Spleen (tissue), 11 donors: ENCODE data around the gene EPHB2. TPM values are rescaled to one million over a fixed set of nuclear protein-coding genes. Genes with fewer than 3 reads are reported as not detected.

Source experiments
- DNase-seq: peaks from one replicate; pipeline ENCODE4 v3.0.0-alpha.2; 2020
- H3K27ac ChIP-seq, 8 donors: fragments of 200-600 bp; sonication (generic) in 7 of 8; 1 replicate in 4 of 8; 2 replicates in 4 of 8; pipeline versions ENCODE4 v1.5.0 to v1.8.0; 2016 to 2021; ENCODE audit warnings: inconsistent platforms in 4 of 8, mild to moderate bottlenecking in 4 of 8, moderate library complexity in 1 of 8
- H3K27me3 ChIP-seq, 7 donors: fragments of 200-600 bp; sonication (generic) in 6 of 7; replicated peaks in 1 of 7; 1 replicate in 4 of 7; 2 replicates in 3 of 7; pipeline versions ENCODE4 v1.5.0 to v1.8.0; 2016 to 2021; ENCODE audit warnings: inconsistent platforms in 3 of 7, mild to moderate bottlenecking in 1 of 7
- H3K36me3 ChIP-seq, 6 donors: fragments of 200-600 bp; sonication (generic) in 5 of 6; 1 replicate in 4 of 6; 2 replicates in 2 of 6; pipeline versions ENCODE4 v1.5.0 to v1.8.0; 2016 to 2021; ENCODE audit warnings: inconsistent platforms in 2 of 6
- H3K4me1 ChIP-seq, 6 donors: fragments of 200-600 bp; sonication (generic) in 5 of 6; 1 replicate in 3 of 6; 2 replicates in 3 of 6; pipeline versions ENCODE4 v1.5.0 to v1.8.0; 2016 to 2021; ENCODE audit warnings: inconsistent platforms in 3 of 6
- H3K4me3 ChIP-seq, 8 donors: fragments of 200-600 bp; sonication (generic) in 7 of 8; 1 replicate in 4 of 8; 2 replicates in 4 of 8; pipeline versions ENCODE4 v1.5.0 to v1.8.0; 2016 to 2021; ENCODE audit warnings: inconsistent platforms in 4 of 8, mild to moderate bottlenecking in 4 of 8, moderate library complexity in 2 of 8
- H3K9me3 ChIP-seq, 8 donors: fragments of 200-600 bp; sonication (generic) in 7 of 8; 1 replicate in 4 of 8; 2 replicates in 4 of 8; pipeline versions ENCODE4 v1.5.0 to v1.8.0; 2016 to 2021; ENCODE audit warnings: inconsistent platforms in 4 of 8
- CTCF ChIP-seq, 11 experiments: fragments of 200-600 bp in 7 of 11; fragments of 450-650 bp in 4 of 11; sonication (generic) in 4 of 11; IDR thresholded peaks in 8 of 11; conservative IDR thresholded peaks in 3 of 11; 1 replicate in 7 of 11; 2 replicates in 4 of 11; pipeline versions ENCODE4 v1.4.0 to v1.8.0; 2016 to 2021; ENCODE audit warnings: antibody characterized with exemption in 11 of 11, inconsistent platforms in 4 of 11, mild to moderate bottlenecking in 1 of 11
- POLR2A ChIP-seq, 3 donors: fragments of 450-650 bp; IDR thresholded peaks; one replicate each; pipeline ENCODE4 v1.5.1; 2017; ENCODE audit warnings: antibody characterized with exemption in 3 of 3, mild to moderate bottlenecking in 1 of 3
- POLR2AphosphoS5 ChIP-seq, 3 donors: sonication (generic); formaldehyde crosslinking; IDR thresholded peaks; one replicate each; pipeline ENCODE4 v1.5.1; 2017; ENCODE audit warnings: antibody characterized with exemption in 3 of 3
- WGBS, 5 donors: extraction: QIAGEN DNeasy Blood & Tissue Kit in 3 of 5; methylation state at CpG; one replicate each; pipeline versions ENCODE4 v1.1.5 to v1.1.7; 2013 to 2018; 5-methylcytosine and 5-hydroxymethylcytosine counted together
- intact Hi-C: fragments of 100-400 bp; cut with DNase I; formaldehyde crosslinking; loops from one replicate; pipeline ENCODE4 v1.15.0; 2023; ENCODE audit warnings: low total_unique reads
- polyA plus RNA-seq, 3 donors: library from polyadenylated mRNA; stranded (reverse); fragments of 200-250 nt; gene quantifications; one replicate each; pipeline ENCODE4 v1.2.1, GENCODE V29; 2013
- total RNA-seq, 7 donors: library from RNA; depleted of rRNA in 3 of 7; stranded (reverse); fragments of >200 nt in 3 of 7; fragmentation: NEBNext Ultra II Directional in 4 of 7; extraction: Animal tissue kit (Norgen Biotek cat#: 25700) in 4 of 7; gene quantifications; one replicate each; pipeline versions ENCODE4 v1.1.0 to v1.2.1, GENCODE V29; 2016 to 2021
- donor health status: healthy with polysubstance abuse.
- donor health status: DM: no; HTN: no; CAD: no; lungs with moderate emphysema.
- donor health status: DM: no; HTN: no; CAD: no.
- donor health status: Bipolar disorder and iron deficiency.
- donor health status: healthy.
- donor health status: DM: no; HTN: no; CAD: no.
- donor health status: DM: yes; HTN: yes; CAD: no.

Gene EPHB2
- total and polyA plus RNA-seq, 10 donors: 0.67 to 9.3 (median 6.3) TPM

DNA sequence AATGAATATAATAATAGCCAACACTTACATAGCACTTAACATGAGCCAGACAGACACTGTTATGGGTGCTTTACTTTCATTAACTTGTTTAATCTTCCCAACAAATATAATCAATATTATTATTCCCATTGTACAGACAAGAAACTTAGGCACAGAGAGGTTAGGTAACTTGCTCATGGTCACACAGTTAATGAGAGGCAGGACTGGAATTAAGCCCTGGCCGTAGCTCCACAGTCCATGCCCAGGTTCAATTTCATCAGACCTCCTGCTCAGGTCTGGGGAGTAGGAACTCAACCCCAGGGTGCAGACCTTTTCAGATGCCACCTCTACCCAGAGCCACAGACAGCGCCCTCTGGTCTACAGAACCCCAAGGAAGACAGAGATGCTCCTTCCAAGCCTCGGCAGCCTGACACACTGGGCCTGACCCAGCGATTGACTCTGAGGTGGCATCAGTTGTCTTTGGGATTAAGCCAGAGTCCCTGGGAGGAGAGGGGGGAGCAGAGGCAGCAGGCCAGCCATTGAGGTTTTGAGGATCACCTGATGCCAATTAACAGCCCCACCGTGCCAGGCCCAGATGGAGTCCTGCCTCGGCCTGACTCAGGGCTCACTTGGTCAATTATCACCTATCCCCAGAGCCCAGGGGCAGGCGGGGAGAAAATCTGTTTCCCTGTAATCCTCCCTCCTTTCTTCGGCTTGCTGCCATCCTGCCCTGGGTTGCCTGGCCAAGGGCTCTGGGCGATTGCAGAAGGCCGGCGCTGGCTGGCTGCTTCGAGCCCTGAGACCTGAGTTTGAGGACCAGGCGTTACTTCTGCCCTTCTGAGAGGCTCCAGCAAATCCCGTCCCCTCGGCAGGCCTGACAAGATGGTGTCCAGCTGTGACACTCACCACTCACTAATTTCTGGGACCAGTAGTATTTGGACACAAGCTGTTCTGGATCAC, 145.3 kb downstream of the EPHB2 start:
- DNase-seq: no peak
- H3K27me3 ChIP-seq: peaks cover 0 to 6% (median 0%) of the 10 kb centered on the region in 7 donors
- H3K9me3 ChIP-seq: no peaks in the 10 kb centered on the region
- H3K27ac ChIP-seq: no peak overlapping the region
- no peak overlapping the region for H3K4me3 ChIP-seq
- TF ChIP-seq POLR2A (IDR thresholded peaks at IDR 0.05) (no peak), POLR2AphosphoS5 (IDR thresholded peaks at IDR 0.05) (no peak)
- intact Hi-C loops: no loop called here
- 87 to 95% (median 90%) methylated on average over 13 to 15 of the region's 15 CpGs for WGBS, 5 donors
- H3K36me3 ChIP-seq: no peaks in the 10 kb centered on the region
- H3K4me1 ChIP-seq: peaks cover 0 to 6% (median 0%) of the 10 kb centered on the region in 6 donors

DNA sequence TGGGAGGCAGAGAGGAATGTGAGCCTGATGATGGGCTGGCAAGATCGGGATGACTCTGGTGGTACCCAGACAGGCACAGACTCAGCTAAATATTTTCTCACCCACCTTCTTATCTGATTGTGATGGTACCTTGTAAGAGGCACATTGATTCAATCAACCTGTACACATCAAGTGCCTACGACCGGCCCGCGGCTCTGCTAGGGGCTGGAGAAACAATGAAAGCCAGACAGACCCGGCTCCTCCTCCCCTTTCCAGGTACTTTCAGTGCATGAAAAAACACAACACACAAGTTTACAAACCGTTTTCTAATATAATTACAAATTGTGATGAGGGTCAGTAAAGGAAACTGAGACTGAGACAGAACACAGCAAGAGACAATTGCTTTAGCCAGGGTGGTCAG, 147.0 kb downstream of the EPHB2 start:
- no peak for TF ChIP-seq CTCF (IDR thresholded peaks at IDR 0.05 in 8 of 11, conservative IDR thresholded peaks at IDR 0.05 in 3 of 11)
- TF ChIP-seq POLR2A (IDR thresholded peaks at IDR 0.05): no peak
- TF ChIP-seq POLR2AphosphoS5 (IDR thresholded peaks at IDR 0.05): no peak
- no peak overlapping the region for H3K4me3 ChIP-seq
- intact Hi-C loops: no loop called here
- H3K36me3 ChIP-seq: no peaks in the 10 kb centered on the region
- no peaks in the 10 kb centered on the region for H3K9me3 ChIP-seq
- peaks cover 0 to 3% (median 0%) of the 10 kb centered on the region in 6 donors for H3K4me1 ChIP-seq
- peaks cover 0 to under 1% (median 0%) of the 10 kb centered on the region in 7 donors for H3K27me3 ChIP-seq
- WGBS, 5 donors: 87 to 90% (median 90%) methylated on average over 7 of the region's 7 CpGs
- no peak for DNase-seq
- no peak overlapping the region for H3K27ac ChIP-seq

DNA sequence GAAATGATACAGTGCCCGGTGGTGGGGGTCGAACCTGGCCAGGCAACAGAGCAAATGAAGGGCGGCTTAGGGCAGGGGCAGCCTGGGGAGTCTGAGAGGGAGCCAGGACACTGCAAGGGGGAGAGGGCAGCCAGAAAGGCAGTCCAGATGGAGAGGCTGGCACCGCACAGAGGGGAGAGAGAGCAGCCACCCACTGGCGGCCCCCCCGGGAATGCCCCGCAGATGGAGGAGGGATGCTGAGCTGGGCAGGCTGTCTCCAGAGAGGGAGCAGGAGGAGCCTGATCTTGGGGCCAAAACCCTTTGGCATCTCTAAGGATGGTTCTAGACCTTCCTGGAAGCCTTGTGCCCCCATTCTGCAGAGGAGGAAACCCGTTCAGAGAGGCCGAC, 149.8 kb downstream of the EPHB2 start:
- DNase-seq: no peak
- Histone ChIP-seq H3K4me1 (peaks cover 0 to 3% (median 0%) of the 10 kb centered on the region in 6 donors), H3K9me3 (no peaks in the 10 kb centered on the region), H3K27ac (no peak overlapping the region), H3K36me3 (no peaks in the 10 kb centered on the region), H3K27me3 (peaks cover 0 to under 1% (median 0%) of the 10 kb centered on the region in 7 donors), H3K4me3 (no peak overlapping the region)
- intact Hi-C loops: no loop called here
- TF ChIP-seq CTCF (IDR thresholded peaks at IDR 0.05 in 8 of 11, conservative IDR thresholded peaks at IDR 0.05 in 3 of 11) (no peak), POLR2AphosphoS5 (IDR thresholded peaks at IDR 0.05) (no peak)
- WGBS, 5 donors: 81 to 91% (median 88%) methylated on average over 9 of the region's 9 CpGs

DNA sequence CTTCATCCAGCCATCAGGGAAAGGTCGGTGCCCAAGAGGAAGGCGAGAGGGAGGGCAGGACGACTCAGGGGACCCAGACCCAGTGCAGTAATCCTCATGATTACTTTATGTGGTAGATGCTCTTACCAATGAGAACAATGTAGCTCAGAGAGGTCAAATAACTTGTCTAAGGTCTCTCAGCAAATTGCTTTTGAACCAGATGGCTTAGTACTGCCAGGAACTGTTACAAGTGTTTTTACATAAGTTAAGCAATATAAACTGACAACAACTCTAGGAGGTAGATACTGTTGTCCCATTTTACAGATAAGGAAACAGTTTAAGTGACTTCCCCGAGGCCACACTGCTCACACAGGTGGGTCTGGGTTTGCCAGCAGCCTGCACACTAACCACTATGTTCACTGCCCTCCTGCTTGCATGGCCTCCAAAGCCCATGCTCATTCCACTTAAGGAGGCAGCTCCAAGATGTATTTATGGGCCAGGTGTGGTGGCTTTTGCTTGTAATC, 150.3 kb downstream of the EPHB2 start:
- intact Hi-C loops: no loop called here
- WGBS, 5 donors: 74 to 86% (median 81%) methylated on average over 3 to 4 of the region's 4 CpGs

More for the DNA sequence above, 150.3 kb downstream of the EPHB2 start:
- Histone ChIP-seq H3K27me3 (peaks cover 0 to 6% (median 0%) of the 10 kb centered on the region in 7 donors), H3K9me3 (no peaks in the 10 kb centered on the region), H3K4me1 (peaks cover 0 to 3% (median 0%) of the 10 kb centered on the region in 6 donors), H3K36me3 (no peaks in the 10 kb centered on the region), H3K4me3 (no peak overlapping the region), H3K27ac (no peak overlapping the region)
- no peak for TF ChIP-seq CTCF (IDR thresholded peaks at IDR 0.05 in 8 of 11, conservative IDR thresholded peaks at IDR 0.05 in 3 of 11)
- TF ChIP-seq POLR2AphosphoS5 (IDR thresholded peaks at IDR 0.05): no peak
- no peak for TF ChIP-seq POLR2A (IDR thresholded peaks at IDR 0.05)
- DNase-seq: no peak
